Stimulated activated CD4-positive, alpha-beta T cell treated with anti-CD3 and anti-CD28 coated beads, Interleukin-4, amount 100 ng/mL, for 48 hours (primary cell): ENCODE data around the gene TUBA4A.

ENCODE experiments used
- DNase-seq, 2 donors: peaks; one replicate each; pipeline ENCODE4 v3.0.0-alpha.2; 2020; ENCODE audit warnings: low read depth in 2 of 2

TUBA4A gene

DNA sequence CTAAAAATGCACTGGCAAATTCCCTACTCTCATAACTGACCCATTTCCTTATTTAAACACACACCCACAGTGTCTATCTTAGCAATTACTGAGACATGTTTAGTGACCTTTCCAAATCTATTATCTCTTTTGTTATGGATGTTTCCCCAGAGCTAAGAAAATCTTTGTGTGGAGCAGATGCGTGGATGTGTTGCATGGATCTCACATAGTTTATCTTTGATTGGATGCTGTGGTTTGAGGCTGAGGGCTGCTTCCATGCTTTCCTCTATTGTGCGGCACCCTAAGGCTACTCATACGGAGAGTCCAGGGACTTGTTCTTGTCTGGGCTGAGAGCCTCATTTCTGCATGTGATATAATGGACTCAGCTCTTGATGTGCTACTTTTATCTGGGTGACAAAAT, 19.4 kb downstream of the TUBA4A start:
- DNase-seq = no peak

DNA sequence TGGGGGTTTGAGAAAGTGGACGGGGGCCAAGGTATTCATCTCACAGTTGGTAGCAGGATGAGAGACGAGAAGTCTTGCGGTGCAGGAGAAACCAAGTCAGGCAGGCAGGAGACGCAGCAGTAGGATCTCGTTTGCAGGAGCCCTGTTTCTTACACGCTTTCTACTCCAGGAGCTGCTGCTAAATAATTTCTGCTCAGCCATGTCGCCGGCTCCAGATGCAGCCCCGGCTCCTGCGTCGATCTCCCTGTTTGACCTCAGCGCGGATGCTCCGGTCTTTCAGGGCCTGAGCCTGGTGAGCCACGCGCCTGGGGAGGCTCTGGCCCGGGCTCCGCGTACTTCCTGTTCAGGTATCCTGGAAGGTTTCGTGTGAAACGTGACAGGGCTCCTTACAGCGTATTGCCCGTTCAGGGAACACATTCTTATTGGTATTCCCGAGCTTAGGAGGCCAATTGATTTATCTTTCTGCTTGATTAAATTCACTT, 23.6 kb downstream of the TUBA4A start:
- peak; percentile 44 to 58 for DNase-seq

DNA sequence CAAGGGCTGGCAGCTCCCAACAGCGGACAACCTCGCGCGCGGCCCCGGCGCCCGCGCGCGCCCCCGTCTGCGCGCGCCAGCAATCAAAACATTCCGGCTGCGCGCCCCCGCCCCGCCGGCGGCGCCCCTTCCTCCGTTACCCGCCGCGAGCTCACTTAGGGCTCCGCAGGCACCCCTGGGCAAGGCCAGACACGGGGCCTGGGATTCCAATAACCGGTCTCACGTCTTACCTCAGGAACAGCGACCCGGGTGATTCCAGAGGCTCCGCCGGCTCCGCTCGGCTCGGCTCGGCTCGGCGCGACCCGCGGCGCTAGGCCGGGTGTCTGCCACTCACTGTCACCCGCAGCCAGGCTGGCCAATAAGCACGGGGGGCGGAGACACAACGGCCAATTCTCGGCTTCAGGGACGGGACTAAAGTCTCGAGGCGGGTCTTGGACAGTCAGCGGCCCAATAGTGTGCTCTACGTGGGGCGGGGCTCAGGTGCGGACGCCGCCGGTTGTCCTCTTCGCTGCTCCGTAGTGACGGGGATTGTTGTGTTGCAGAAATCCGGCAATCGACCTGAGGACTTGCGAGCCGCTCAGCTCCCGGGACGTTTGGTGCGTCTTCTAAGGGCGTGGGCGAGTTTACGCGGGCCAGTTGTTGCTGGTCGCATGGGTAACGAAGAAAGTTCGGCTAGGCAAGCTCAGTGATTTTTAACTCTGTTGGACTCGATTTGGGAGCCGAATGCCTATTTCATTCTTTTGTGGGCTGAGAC, 24.2 kb downstream of the TUBA4A start, which contains the start of the genes ANKZF1 and ATG9A:
Gene ANKZF1 (plus strand): TSS at position 502 of the 754 bp plus-strand sequence. CDS start 452 bp downstream, outside the sequence.
Gene ATG9A (minus strand): TSS at position 332 of the 754 bp plus-strand sequence. CDS start 1,612 bp downstream, outside the sequence.
- DNase-seq = peak; percentile 95 to 99

DNA sequence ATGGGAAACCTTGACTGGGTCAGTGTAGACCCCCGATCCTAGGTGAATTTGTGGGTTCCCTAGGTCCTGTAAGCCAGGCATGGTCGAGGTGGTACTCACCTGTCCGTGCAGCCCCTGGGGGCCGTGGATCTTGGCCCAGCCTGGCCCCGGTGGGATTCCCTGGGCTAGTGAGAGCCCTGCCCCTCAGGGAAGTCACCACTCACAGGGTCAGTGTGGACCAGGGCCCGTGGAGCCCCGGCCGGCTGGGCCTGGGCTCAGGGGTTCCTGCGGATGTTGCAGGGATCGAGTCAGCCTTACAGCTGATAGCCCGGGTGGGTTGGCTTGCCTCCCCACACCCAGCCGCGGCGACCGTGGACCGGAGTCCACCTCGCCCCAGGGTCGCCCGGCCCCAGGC, 24.8 kb downstream of the TUBA4A start:
- no peak for DNase-seq

DNA sequence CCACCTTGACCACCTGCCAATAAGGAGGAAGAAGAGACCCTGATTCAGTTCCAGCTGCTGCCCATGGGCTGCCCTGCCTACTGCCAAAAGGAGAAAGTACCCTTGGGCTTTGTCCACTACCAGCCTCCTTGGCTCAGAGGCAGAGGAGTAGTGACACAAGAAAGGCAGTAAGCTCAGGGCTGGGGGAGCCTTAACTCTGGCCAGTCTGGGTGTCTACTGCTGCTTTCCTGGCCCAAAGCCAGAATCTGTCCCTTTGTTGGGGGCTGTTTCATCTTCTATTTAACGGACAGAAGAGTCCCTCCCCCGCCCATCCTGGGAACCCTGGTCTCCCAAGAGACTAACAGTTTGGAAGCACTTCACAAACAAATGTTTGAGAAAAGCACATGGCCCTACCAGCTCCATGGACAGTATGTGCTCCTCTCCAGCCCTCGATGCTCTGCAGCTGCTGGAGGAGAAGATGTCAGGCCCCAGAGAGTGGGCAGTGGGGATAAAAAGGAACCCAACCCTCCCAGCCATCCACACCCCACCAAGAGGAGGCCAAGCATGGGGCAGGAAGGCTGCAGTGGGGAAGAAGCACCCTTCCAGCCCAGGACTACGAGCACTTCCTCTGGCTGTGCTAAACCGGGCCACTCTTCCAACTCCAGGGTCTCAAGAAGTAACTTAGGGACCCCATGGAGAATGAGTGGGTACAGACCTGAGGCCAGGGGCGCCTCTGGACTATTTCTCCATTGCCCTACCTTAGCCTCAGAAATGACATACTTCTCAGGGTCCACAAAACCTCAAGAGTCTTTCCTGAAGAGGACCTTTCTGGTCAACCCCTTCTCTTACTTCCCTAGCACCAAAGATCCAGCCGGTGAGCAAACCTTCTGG, 25.4 kb downstream of the TUBA4A start:
- DNase-seq = no peak

DNA sequence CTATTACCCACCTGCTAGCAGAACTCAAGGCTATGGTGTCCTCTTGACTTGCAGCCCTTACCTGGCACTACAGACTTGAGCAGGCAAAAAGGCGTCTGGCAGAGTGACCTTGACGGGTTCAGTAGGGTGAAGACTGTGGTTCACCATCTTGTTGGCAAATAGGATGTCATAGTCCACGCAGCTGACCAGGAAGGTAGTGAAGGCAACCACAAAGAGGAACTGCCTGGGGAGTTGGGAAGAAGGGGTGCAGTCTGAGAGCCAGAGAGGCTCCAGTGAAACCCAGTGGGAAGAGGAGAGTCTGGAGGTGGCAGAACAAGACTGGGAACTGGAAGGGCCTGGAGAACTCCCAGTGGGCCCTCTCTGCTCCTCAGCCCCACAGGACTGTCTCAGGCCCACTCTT, 28.4 kb downstream of the TUBA4A start:
- no peak for DNase-seq

DNA sequence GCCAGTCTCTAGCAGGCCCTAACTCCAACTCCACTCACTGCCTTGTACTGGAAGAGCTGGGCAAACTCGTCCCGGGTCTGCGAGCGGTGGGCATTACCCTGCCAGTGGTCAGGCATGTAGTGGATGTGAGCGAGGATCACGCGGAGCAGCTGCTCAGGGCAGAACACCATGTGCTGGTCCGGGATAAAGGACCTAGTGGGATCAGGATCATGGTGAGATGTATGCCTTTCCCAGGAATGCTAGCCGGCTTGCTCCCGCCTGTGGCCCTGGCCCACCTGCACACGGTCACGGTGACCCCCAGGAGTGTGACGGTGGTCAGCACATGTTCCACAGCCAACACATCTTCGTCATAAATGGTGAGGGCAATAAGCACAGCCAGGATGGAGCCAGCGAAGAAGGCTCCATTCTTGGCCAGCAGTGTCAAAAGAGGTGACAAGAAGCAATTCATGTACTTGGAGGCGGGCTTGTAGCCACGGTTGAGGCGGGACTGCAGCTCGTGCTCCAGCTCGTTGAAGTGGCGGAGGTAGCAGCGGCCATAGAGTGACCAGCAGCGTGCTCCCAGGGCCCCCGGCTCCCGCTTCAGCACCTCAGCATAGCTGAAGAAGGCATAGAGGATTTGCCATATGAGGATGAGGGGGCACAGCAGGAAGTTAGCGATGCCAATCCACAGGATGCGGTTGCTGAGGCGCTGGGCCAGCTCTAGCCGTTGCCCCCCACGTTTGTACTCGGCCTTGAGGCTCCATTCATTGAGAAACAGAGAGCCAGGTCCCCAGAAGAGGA, 29.7 kb downstream of the TUBA4A start:
- DNase-seq = no peak

DNA sequence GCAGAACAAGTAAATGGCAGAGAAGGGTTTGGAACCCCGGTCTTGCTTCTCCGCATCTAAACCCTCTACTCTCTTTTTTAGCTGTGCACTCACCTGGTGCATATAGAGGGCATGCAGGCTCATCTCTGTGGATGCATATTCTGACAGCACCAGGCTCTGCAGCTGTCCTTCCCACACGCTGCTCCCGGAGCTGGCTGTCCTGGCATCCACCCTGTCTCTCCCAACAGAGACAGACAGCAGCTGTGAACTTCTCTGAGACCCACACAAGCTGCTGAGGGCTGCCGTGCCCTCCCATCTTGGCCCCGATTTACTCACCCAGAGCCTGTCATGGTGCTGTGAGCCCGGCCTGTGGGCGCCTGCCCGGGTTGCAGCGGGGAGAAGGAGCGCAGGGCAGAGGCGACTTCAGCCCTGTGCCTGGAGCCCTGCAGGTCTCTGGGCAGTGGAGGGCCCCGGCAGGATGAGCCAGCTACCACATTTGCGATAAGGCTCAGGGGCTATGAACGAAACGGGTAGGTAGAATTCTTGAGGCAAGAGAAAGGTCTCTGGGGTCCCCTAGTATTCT, 31.7 kb downstream of the TUBA4A start:
- DNase-seq = no peak

DNA sequence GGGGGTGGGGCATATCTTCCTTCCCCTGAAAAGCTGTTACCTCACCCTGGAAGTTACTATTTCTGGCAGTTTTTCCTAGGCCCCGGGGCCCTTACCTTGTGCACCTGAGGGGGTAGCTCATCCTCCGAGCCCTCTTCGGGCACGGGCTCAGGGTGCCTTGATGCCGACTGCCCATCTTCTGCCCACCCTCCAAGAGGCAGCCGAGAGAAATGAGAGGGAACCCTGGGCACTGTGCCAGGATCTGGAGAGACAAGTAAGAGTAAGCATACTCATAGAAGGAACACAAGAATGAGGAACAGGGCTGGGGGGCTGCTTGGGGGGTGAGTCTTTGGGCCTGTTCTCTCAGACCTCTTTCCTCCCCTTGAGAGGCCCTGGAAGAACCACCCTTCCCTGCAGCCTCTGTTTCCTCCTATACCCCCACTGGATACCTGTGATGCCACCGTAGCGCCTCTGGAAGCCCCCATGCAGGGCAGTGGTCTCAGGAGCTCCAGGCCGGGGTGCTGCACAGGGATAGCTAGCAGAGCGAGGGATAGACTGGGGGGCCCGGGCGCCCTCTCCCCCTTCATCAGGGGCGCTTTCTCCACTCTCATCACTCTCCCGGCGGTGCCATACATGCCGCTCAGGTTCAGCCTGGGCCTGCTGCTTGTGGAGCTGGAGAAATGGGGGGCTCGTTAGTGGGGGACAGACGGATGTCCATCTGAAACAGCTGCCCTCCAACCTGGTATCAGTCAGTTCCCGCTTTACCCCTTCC, 32.9 kb downstream of the TUBA4A start:
- DNase-seq = no peak

DNA sequence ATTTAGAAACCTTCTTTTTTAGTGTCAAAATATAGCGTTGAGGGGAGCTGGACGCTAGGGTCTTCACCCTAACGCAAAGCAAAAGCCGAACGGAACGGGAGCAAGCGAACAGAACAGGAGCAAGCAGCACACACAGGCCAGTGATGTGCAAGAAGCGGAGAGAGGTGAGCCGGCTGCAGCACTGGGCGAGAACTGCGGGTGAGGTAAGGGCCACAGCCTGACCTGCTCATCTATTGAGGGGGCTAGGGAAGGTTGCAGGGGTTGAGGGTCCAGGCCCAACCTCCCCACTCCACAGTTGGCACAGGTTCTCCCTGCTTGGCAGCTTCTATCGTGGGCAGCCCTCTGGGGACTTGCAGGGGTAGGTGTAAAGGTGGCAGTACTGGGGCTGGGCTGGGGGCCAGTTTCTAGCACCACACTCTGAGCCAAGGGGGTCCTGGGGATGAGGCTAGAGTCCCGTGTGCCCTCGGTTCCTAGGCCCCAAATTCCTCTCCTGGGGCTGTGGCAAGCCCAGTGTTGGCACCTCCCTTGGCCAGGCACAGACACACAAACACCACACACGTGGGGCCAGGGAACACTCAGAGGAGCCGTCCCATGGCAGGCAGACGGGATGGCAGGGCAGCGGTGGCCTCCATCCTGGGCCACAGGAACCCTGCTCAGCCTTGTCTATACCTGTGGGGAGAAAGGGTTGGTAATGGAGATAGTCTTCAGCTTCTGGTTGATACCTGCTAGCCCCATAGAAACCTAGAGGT, 33.8 kb downstream of the TUBA4A start:
- no peak for DNase-seq

DNA sequence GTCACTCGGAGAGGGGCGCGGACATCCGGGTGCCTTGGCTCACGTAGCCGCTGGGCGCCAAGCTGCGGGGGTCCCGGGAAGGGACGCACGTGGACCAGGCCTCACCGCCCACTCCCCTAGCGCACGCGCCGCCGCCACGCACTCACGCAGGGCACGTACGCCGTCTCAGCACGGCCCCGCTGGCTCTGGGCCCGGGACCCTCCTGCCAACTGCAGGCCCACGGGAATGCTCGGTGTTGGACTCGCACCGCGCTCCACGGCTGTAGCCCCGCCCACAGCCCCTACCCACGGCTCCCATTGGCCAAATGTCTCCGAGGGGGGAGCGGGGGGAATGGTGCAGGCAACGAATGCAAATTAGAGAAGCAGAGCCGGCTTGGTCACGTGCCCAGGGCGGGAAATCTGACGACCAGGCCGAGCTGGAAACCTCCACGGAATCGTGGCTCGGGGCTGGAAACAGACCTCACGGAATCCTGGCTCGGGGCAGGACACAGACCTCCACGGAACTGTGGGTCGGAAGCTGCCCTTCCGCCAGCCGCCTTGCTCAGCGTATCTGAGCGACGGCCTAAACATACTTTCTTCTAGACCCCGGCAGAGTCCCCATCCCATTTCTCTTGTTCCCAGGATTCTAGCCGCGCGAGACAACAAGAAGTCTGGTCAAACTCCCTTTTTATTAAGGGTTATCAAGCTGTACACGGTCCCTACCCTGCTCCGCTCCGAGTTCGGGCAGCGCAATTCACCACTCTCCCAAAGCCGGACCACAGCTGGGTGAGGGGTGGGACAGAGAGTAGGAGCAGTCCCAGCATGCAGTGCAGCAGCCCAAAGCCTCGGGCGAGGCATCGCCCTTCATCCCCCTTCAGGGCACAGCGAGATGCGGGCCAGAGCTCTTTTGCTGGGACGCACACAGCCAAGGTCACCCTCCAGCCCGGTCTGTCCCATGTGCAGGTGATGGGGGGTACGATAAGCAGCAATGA, 34.7 kb downstream of the TUBA4A start, which contains the start of gene ABCB6:
Gene ABCB6 (minus strand): TSS at position 227 of the 970 bp plus-strand sequence. CDS start 285 bp downstream, outside the sequence.
- DNase-seq = peak; percentile 87

DNA sequence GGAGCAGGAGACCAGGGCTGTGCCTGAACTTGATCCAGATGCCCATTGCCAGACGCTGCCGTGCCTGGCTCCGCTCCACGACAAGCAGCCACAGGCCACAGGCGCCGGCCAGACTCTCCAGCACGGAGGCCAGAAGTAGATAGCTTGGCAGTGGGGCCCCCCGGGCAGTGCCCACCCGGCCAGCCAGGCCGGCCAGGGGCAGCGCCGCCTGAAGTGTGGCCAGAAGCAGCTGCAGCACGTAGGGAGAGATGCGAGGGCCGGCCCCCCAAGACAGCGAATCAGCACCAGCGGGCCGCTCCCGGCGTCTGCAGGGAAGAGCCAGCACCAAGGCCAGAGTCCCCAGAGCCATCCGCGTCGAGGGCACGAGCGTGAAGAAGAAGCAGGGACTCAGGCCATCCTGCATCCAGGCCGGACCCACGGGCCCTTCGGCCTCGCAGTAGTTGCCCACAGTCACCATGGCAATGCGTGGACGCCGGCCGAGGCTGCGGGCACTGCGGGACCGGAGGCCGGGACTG, 35.4 kb downstream of the TUBA4A start:
- no peak for DNase-seq

DNA sequence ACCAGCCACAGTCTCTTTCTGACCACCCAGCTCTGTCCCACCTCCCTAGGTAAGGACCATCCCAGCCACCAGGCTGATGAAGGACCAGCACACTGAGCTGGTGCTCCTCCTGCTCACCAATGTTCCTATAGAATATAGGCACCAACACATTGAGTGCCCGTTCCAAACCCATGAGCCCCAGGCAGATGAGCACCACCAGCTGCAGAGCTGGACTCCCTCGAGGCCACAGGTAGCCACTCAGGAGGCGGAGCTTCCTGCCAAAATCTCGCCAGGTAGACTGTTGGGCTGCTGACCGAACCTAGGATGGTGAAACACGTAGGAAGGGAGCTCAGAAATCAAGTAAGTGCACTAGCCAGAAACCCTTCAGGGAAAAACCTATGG, 37.2 kb downstream of the TUBA4A start:
- DNase-seq = no peak

DNA sequence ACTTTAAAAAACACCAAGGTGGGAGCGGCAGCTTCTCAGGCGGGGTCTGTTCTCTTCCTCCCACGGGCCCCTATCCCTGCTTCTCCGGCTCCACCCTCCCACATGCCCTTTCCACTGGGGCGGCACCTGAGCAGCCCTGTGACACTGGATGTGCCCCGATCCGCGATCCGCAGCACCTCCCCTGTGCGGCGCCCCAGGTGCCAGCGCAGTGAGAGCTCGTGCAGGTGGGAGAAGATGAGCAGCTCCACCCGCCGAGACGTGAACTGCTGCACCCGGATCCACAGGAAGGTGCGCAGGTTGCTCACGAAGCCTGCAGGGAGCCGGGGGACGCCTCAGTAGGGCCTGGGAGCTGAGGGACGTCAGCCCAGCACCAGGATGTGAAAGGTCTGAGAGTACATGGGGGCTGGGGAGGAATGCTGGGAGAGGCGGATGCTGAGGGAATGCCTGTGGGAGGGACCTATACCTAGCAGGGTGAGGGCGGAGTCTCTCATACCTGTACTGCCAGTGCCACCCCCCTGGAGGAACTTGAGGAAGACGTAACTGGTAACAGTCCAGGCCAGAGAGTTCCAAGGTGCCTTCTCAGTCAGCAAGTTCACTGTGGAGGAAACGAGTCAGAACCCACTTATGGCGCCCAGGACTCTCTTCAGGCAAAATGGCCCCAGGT, 37.7 kb downstream of the TUBA4A start:
- no peak for DNase-seq

DNA sequence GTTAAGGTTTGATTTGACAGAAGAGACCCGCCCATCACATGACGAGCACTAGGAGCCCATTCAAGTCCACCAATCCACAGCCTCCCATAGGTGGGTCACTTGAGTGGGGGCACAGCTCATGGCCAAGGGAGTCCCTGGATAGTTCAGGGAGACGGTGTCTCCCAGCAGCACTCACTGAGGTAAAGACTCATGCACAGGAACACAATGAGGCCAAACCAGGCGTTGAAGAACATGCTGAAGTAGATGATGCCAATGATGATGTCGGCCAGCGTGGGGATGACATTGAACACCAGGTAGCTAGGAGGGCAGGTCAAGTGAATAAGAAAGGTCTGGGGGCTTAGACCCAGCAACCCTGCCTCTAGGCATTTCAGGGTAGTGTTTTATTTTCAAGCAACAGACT, 38.9 kb downstream of the TUBA4A start:
- DNase-seq = no peak

DNA sequence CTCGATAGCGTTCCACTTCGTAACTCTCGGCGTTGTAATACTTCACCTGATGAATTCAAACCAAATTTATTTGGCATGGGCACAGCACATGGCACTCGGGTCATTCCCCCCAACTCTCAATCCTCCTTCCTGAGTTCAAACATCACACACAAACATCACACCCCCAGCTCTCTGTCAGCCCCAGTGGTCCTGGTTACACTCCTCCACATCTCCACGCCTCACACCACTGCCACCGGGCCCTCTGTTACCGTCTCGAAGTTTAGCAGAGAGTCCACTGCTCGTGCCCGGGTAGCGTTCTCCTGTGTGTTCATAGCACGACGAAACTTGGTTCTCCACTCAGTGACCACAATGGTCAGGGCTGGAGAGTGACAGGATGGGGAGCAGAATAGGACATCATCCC, 39.6 kb downstream of the TUBA4A start:
- DNase-seq = no peak

DNA sequence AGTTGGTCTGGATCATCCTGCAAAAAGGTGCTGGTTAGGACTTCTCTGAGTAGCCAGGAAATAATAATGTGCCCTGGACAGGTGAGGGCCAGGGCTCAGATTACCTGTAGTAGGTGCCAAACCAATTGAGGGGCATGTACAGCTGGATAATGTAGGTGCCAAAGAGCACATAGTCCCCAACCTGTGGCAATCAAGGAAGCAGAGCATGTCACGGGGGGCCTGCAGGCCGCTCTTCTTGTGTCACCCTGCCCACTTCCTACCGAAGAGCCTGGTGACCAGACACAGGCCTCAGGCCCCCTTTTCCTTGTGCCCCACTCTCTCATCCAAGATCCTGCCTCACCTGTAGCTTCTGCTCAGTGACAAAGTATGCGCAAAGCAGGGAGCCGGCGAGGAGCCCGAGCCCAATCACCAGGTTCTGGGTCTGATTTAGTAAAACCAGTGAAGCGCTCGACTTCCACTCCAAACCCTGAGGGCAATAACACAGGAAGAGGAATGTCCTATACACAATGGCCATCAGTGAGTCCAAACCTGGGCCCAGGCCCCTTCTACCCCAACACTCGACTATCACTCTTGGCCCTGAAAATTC, 40.1 kb downstream of the TUBA4A start:
- DNase-seq = no peak

DNA sequence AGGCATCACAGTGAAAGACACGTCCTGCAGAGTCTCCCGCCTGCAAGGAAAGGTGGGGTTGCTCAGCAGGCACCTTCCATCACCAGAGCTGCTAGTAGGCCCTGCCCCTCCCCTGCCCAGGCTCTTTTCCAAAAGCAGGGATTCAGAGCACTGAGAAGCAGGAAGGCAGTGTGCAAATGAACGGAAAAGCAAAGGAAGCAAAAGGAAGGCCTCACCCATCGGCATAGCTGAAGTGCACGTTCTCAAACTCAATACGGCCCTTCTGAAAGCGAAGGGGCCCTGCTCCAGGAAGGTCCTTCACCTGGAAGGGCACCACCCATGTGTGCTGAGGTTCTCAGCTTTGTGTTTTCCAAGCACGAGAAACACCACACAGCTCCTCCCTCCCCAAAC, 40.7 kb downstream of the TUBA4A start:
- no peak for DNase-seq
